H1 (cell line): ENCODE results near the gene AK8. TPM values are rescaled to one million over a fixed set of nuclear protein-coding genes. Genes with fewer than 3 reads are reported as not detected.

Experiments
- CTCF ChIA-PET: fragments of 300-600 bp; sonication (Branson Sonifier 250); formaldehyde crosslinking; loops from one replicate; lab custom pipeline; 2021; ENCODE audit not compliant: partially characterized antibody; lab: Charles Lee
- POLR2A ChIA-PET: fragments of 300-600 bp; sonication (Branson Sonifier 250); formaldehyde crosslinking; loops from one replicate; lab custom pipeline; 2021; ENCODE audit warnings: inconsistent platforms; ENCODE audit not compliant: partially characterized antibody; lab: Charles Lee
- DNase-seq, 2 experiments: peaks; one replicate each; pipeline versions ENCODE4 v3.0.0 to v3.0.0-alpha.2; 2010 to 2022; ENCODE audit warnings: low spot score in 2 of 2, low read depth in 1 of 2, mixed read lengths in 1 of 2
- FAIRE-seq: peaks from 2 replicates; lab custom pipeline; 2011; peaks lifted over from hg19 to GRCh38; lab: Jason Lieb, UNC
- H2AFZ ChIP-seq: 2 replicates; pipeline ENCODE4 v1.8.1; 2012; ENCODE audit warnings: low read length, inconsistent platforms
- H2AK5ac ChIP-seq: 2 replicates; pipeline ENCODE4 v1.6.1; 2013; ENCODE audit warnings: low read depth, low read length
- H2BK120ac ChIP-seq: replicated peaks from 2 replicates; pipeline ENCODE3; 2013; ENCODE audit warnings: low read depth, low read length, inconsistent platforms
- H2BK12ac ChIP-seq: 2 replicates; pipeline ENCODE4 v1.6.1; 2013; ENCODE audit warnings: low read depth, low read length
- H2BK15ac ChIP-seq: 2 replicates; pipeline ENCODE4 v1.6.1; 2013; ENCODE audit warnings: low read length
- H2BK20ac ChIP-seq: 2 replicates; pipeline ENCODE4 v1.6.1; 2013; ENCODE audit warnings: low read length
- H2BK5ac ChIP-seq: 2 replicates; pipeline ENCODE4 v1.6.1; 2013; ENCODE audit warnings: low read depth, low read length
- H3K14ac ChIP-seq: 2 replicates; pipeline ENCODE4 v1.6.1; 2013; ENCODE audit warnings: inconsistent platforms; ENCODE audit not compliant: insufficient read length
- H3K18ac ChIP-seq: 2 replicates; pipeline ENCODE4 v1.6.1; 2013; ENCODE audit warnings: low read length; ENCODE audit errors: extremely low read depth
- H3K23ac ChIP-seq: 2 replicates; pipeline ENCODE4 v1.6.1; 2013; ENCODE audit warnings: inconsistent platforms; ENCODE audit not compliant: insufficient read length
- H3K23me2 ChIP-seq: 2 replicates; pipeline ENCODE4 v1.6.1; 2013; ENCODE audit warnings: low read depth, low read length
- H3K27ac ChIP-seq: 2 replicates; pipeline ENCODE4 v1.6.1; 2011; ENCODE audit warnings: low read depth, low read length, inconsistent platforms
- H3K27me3 ChIP-seq, 4 experiments: replicated peaks in 1 of 4; 1 replicate in 1 of 4; 2 replicates in 3 of 4; pipeline versions ENCODE4 v1.6.1 to v1.8.1; 2011 to 2013; ENCODE audit warnings: low read length in 3 of 4, mild to moderate bottlenecking in 3 of 4, inconsistent platforms in 2 of 4, mixed read lengths in 2 of 4, moderate library complexity in 1 of 4; ENCODE audit not compliant: control insufficient read depth in 3 of 4, insufficient read depth in 3 of 4; ENCODE audit errors: extremely low read depth in 1 of 4
- H3K36me3 ChIP-seq, 4 experiments: 2 replicates each; pipeline versions ENCODE4 v1.6.1 to v1.8.1; 2011 to 2013; ENCODE audit warnings: mild to moderate bottlenecking in 4 of 4, low read length in 3 of 4, moderate library complexity in 2 of 4, control low read depth in 1 of 4, inconsistent platforms in 1 of 4; ENCODE audit not compliant: insufficient read depth in 4 of 4, control insufficient read depth in 2 of 4
- H3K4ac ChIP-seq: replicated peaks from 2 replicates; pipeline ENCODE3; 2013; ENCODE audit warnings: low read length, low read depth, mixed read lengths, inconsistent platforms; ENCODE audit not compliant: insufficient read length
- H3K4me1 ChIP-seq, 4 experiments: replicated peaks in 1 of 4; 1 replicate in 1 of 4; 2 replicates in 3 of 4; pipeline versions ENCODE4 v1.6.1 to v1.8.1; 2011 to 2013; ENCODE audit warnings: low read length in 3 of 4, inconsistent platforms in 2 of 4, mixed read lengths in 1 of 4; ENCODE audit not compliant: insufficient read depth in 4 of 4, control insufficient read depth in 3 of 4
- H3K4me2 ChIP-seq, 2 experiments: 2 replicates each; pipeline versions ENCODE4 v1.6.1 to v1.8.1; 2011 to 2013; ENCODE audit warnings: low read depth in 2 of 2, low read length in 2 of 2, control low read depth in 1 of 2, inconsistent platforms in 1 of 2, mild to moderate bottlenecking in 1 of 2; ENCODE audit not compliant: insufficient read depth in 1 of 2
- H3K4me3 ChIP-seq, 4 experiments: fragments of 200-600, 300-600 bp in 1 of 4; sonication (generic), shearing (Covaris generic), sonication (Bioruptor Twin) in 1 of 4; 2 replicates each; pipeline versions ENCODE4 v1.5.1 to v1.8.1; 2011 to 2016; ENCODE audit warnings: low read length in 4 of 4, low read depth in 3 of 4, control low read depth in 2 of 4, inconsistent platforms in 2 of 4, mild to moderate bottlenecking in 2 of 4, mixed read lengths in 1 of 4, moderate library complexity in 1 of 4; ENCODE audit not compliant: insufficient read depth in 2 of 4; ENCODE audit errors: extremely low read depth in 1 of 4
- H3K56ac ChIP-seq: replicated peaks from 2 replicates; pipeline ENCODE3; 2013; ENCODE audit warnings: low read depth, mild to moderate bottlenecking, mixed read lengths, low read length, inconsistent platforms; ENCODE audit not compliant: insufficient read length
- H3K79me1 ChIP-seq: 2 replicates; pipeline ENCODE4 v1.6.1; 2013; ENCODE audit warnings: low read depth, low read length, control low read depth
- H3K79me2 ChIP-seq, 2 experiments: 2 replicates each; pipeline versions ENCODE4 v1.6.1 to v1.8.1; 2012 to 2013; ENCODE audit warnings: low read length in 2 of 2, mild to moderate bottlenecking in 2 of 2, inconsistent platforms in 1 of 2; ENCODE audit not compliant: insufficient read depth in 2 of 2, control insufficient read depth in 1 of 2
- H3K9ac ChIP-seq, 4 experiments: replicated peaks in 1 of 4; 1 replicate in 1 of 4; 2 replicates in 3 of 4; pipeline versions ENCODE4 v1.6.1 to v1.8.1; 2011 to 2013; ENCODE audit warnings: low read depth in 3 of 4, low read length in 3 of 4, control low read depth in 2 of 4, mild to moderate bottlenecking in 2 of 4, moderate library complexity in 2 of 4, inconsistent platforms in 1 of 4; ENCODE audit errors: extremely low read depth in 1 of 4
- H3K9me3 ChIP-seq, 2 experiments: 2 replicates each; pipeline versions ENCODE4 v1.6.1 to v1.8.1; 2012 to 2013; ENCODE audit warnings: mild to moderate bottlenecking in 2 of 2, moderate library complexity in 2 of 2, control low read depth in 1 of 2, inconsistent platforms in 1 of 2, low read depth in 1 of 2, low read length in 1 of 2, mixed read lengths in 1 of 2; ENCODE audit not compliant: insufficient read depth in 2 of 2
- H4K20me1 ChIP-seq, 2 experiments: replicated peaks in 1 of 2; 2 replicates each; pipeline versions ENCODE3 to v1.8.1; 2011 to 2013; ENCODE audit warnings: inconsistent platforms in 2 of 2, low read length in 2 of 2, mild to moderate bottlenecking in 1 of 2; ENCODE audit not compliant: insufficient read depth in 2 of 2, control insufficient read depth in 1 of 2
- H4K5ac ChIP-seq: 2 replicates; pipeline ENCODE4 v1.6.1; 2013; ENCODE audit warnings: low read length, low read depth, mixed read lengths, inconsistent platforms; ENCODE audit not compliant: insufficient read length
- H4K8ac ChIP-seq: 2 replicates; pipeline ENCODE4 v1.8.0; 2013; ENCODE audit warnings: mild to moderate bottlenecking, moderate library complexity, low read length, inconsistent platforms; ENCODE audit not compliant: insufficient read depth; ENCODE audit errors: extremely low read depth
- H4K91ac ChIP-seq: replicated peaks from 2 replicates; pipeline ENCODE3; 2013; ENCODE audit warnings: low read length, mixed read lengths, inconsistent platforms; ENCODE audit not compliant: insufficient read length
- ASH2L ChIP-seq: fragments of 200-600, 300-600 bp; sonication (generic); IDR thresholded peaks from one replicate; pipeline ENCODE4 v1.7.1; 2017; ENCODE audit warnings: low read length
- CREB1 ChIP-seq: IDR thresholded peaks from 2 replicates; pipeline ENCODE4 v1.6.1; 2012; ENCODE audit warnings: inconsistent platforms
- EP300 ChIP-seq, 2 experiments: IDR thresholded peaks; 1 replicate in 1 of 2; 2 replicates in 1 of 2; pipeline ENCODE4 v1.6.1; 2011 to 2012; ENCODE audit warnings: low read depth in 2 of 2, low read length in 2 of 2, mild to moderate bottlenecking in 2 of 2, borderline replicate concordance in 1 of 2, inconsistent platforms in 1 of 2, moderate library complexity in 1 of 2
- HDAC2 ChIP-seq, 2 experiments: fragments of 300-600 bp in 1 of 2; sonication (generic) in 1 of 2; IDR thresholded peaks; 2 replicates each; pipeline ENCODE4 v1.6.1; 2011 to 2012; ENCODE audit warnings: low read depth in 2 of 2, low read length in 2 of 2, mild to moderate bottlenecking in 2 of 2, moderate library complexity in 2 of 2, borderline replicate concordance in 1 of 2, inconsistent platforms in 1 of 2
- PHF8 ChIP-seq: fragments of 200-600 bp; sonication (generic); conservative IDR thresholded peaks from 2 replicates; pipeline ENCODE4 v1.7.1; 2012; ENCODE audit warnings: low read depth, mild to moderate bottlenecking, inconsistent platforms, low read length, moderate library complexity
- POLR2A ChIP-seq, 2 experiments: IDR thresholded peaks; 1 replicate in 1 of 2; 2 replicates in 1 of 2; pipeline ENCODE4 v1.6.1; 2011; ENCODE audit warnings: low read depth in 2 of 2, low read length in 2 of 2, mild to moderate bottlenecking in 2 of 2; ENCODE audit errors: control extremely low read depth in 1 of 2
- RAD21 ChIP-seq, 2 experiments: IDR thresholded peaks in 1 of 2; conservative IDR thresholded peaks in 1 of 2; 2 replicates each; pipeline ENCODE4 v1.6.1; 2011; ENCODE audit warnings: low read depth in 2 of 2, low read length in 2 of 2, improper control_type of control experiment in 1 of 2, inconsistent platforms in 1 of 2, mild to moderate bottlenecking in 1 of 2, moderate library complexity in 1 of 2
- RBBP5 ChIP-seq: IDR thresholded peaks from 2 replicates; pipeline ENCODE4 v1.7.1; 2012; ENCODE audit warnings: low read depth, mild to moderate bottlenecking, inconsistent platforms, low read length, moderate library complexity, borderline replicate concordance
- SIN3A ChIP-seq, 2 experiments: IDR thresholded peaks in 1 of 2; conservative IDR thresholded peaks in 1 of 2; 2 replicates each; pipeline ENCODE4 v1.6.1; 2011 to 2012; ENCODE audit warnings: low read length in 2 of 2, improper control_type of control experiment in 1 of 2, low read depth in 1 of 2, mild to moderate bottlenecking in 1 of 2
- SP1 ChIP-seq: IDR thresholded peaks from 2 replicates; pipeline ENCODE4 v1.6.1; 2011; ENCODE audit warnings: low read depth, low read length
- SUZ12 ChIP-seq: fragments of 200-600 bp; sonication (generic); IDR thresholded peaks from 2 replicates; pipeline ENCODE4 v1.6.1; 2012; ENCODE audit warnings: mild to moderate bottlenecking, inconsistent platforms, low read length, moderate library complexity, mixed read lengths
- TAF7 ChIP-seq: optimal IDR thresholded peaks from 2 replicates; pipeline ENCODE3; 2011; ENCODE audit warnings: low read depth, mild to moderate bottlenecking, inconsistent platforms, low read length, moderate library complexity, borderline replicate concordance
- TBP ChIP-seq: IDR thresholded peaks from 2 replicates; pipeline ENCODE4 v1.6.1; 2011; ENCODE audit warnings: low read depth, low read length, improper control_type of control experiment
- TCF12 ChIP-seq: IDR thresholded peaks from 2 replicates; pipeline ENCODE4 v1.6.1; 2011; ENCODE audit warnings: low read depth, mild to moderate bottlenecking, low read length
- WGBS, 2 experiments: shearing (Covaris generic) in 1 of 2; methylation state at CpG; one replicate each; pipeline versions ENCODE4 v1.1.6 to v1.1.7; 2013 to 2015; ENCODE audit warnings: low lambda C conversion rate in 2 of 2, mixed read lengths in 2 of 2, inconsistent platforms in 1 of 2, low coverage in 1 of 2, missing lambda C conversion rate in 1 of 2; ENCODE audit not compliant: insufficient replicate concordance in 2 of 2, insufficient coverage in 1 of 2, insufficient read length in 1 of 2; ENCODE audit errors: extremely low coverage in 1 of 2, missing lambda C conversion rate in 1 of 2; 5-methylcytosine and 5-hydroxymethylcytosine counted together
- polyA plus RNA-seq, 7 experiments: library from polyadenylated mRNA; depleted of rRNA in 3 of 7; stranded (reverse) in 5 of 7; unstranded in 2 of 7; fragments of >200 nt in 5 of 7; fragments of 200-250 nt in 2 of 7; gene quantifications; 1 replicate in 5 of 7; 2 replicates in 1 of 7; 4 replicates in 1 of 7; pipeline versions ENCODE4 v1.2.1 to v1.2.3, GENCODE V29; 2011 to 2013; ENCODE audit warnings: missing spikeins in 2 of 7, mixed read lengths in 2 of 7
- total RNA-seq: library from RNA; stranded (reverse); fragmentation: NEBNext Ultra II Directional; extraction: Animal tissue kit (Norgen Biotek cat#: 25700); gene quantifications from 2 replicates; pipeline ENCODE4 v1.2.1, GENCODE V29; 2021

The AK8 gene
- total and polyA plus RNA-seq, 2 of the 8 experiments (the other 6 are each of a cell fraction or from before 2014, with no cell fraction given) = 0.35 to 0.48 TPM

DNA sequence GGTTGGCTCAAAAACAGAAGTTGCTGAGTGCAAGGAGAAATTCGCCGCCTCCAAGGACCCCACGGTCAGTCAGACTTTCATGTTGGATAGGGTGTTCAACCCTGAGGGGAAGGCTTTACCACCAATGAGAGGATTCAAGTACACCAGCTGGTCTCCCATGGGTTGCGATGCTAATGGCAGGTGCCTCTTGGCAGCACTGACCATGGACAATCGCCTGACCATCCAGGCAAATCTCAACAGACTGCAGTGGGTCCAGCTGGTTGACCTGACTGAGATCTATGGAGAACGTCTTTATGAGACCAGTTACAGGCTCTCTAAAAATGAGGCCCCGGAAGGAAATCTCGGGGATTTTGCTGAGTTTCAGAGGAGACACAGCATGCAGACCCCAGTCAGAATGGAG is 200.1 kb downstream of the AK8 start:
- Histone ChIP-seq H2AK5ac (no peak overlapping the region), H2BK20ac (no peak overlapping the region), H3K23ac (no peak overlapping the region), H4K5ac (no peak overlapping the region), H3K18ac (no peak overlapping the region), H4K20me1 (peaks cover 16 to 22% of the 10 kb centered on the region in 2 experiments), H3K9me3 (no peaks in the 10 kb centered on the region), H2AFZ (no peak overlapping the region), H3K4me2 (no peak overlapping the region), H3K9ac (no peak overlapping the region), H3K4me1 (peaks cover 0 to 3% (median 0%) of the 10 kb centered on the region in 4 experiments; a peak in 1 of 7 replicates), H3K27ac (no peak overlapping the region), H2BK15ac (no peak overlapping the region), H3K79me1 (peaks cover 8% of the 10 kb centered on the region), H3K56ac (no peak overlapping the region), H3K23me2 (no peaks in the 10 kb centered on the region), H2BK12ac (no peak overlapping the region), H3K36me3 (peaks cover 15 to 32% (median 25%) of the 10 kb centered on the region in 4 experiments), H2BK120ac (no peak overlapping the region), H2BK5ac (no peak overlapping the region), H3K4me3 (no peak overlapping the region), H3K4ac (no peak overlapping the region), H3K79me2 (peaks cover 14 to 94% of the 10 kb centered on the region in 2 experiments), H3K14ac (no peak overlapping the region), H4K91ac (no peak overlapping the region), H3K27me3 (no peaks in the 10 kb centered on the region), H4K8ac (no peak overlapping the region)
- FAIRE-seq (no peak), DNase-seq (no peak)
- WGBS, 2 experiments = 87% methylated on average over 8 of the region's 8 CpGs; no CpG with 5 or more reads in 1 of the 2 experiments
- ChIA-PET POLR2A (no interaction called here), CTCF (interaction anchor here (1.0 kb wide), 1 partner anchor 10 kb away, joined by 3 read pairs; no protein-coding TSS in a partner anchor)
- TF ChIP-seq POLR2A (IDR thresholded peaks at IDR 0.05; ENCODE audit: control extremely low read depth in 1 of 2, low read depth in 2 of 2, low read length in 2 of 2) (no peak), RAD21 (IDR thresholded peaks at IDR 0.05 in 1 of 2, conservative IDR thresholded peaks at IDR 0.05 in 1 of 2; ENCODE audit: low read depth in 2 of 2, low read length in 2 of 2) (no peak), TAF7 (no peak), SIN3A (conservative IDR thresholded peaks at IDR 0.05 in 1 of 2, IDR thresholded peaks at IDR 0.05 in 1 of 2; ENCODE audit: low read depth in 1 of 2, low read length in 2 of 2) (no peak), HDAC2 (IDR thresholded peaks at IDR 0.05; ENCODE audit: borderline replicate concordance in 1 of 2, low read depth in 2 of 2, low read length in 2 of 2) (no peak), SUZ12 (no peak), SP1 (no peak), TBP (no peak), RBBP5 (no peak), TCF12 (no peak), PHF8 (no peak), CREB1 (no peak), ASH2L (no peak), EP300 (IDR thresholded peaks at IDR 0.05; ENCODE audit: borderline replicate concordance in 1 of 2, low read depth in 2 of 2, low read length in 2 of 2) (no peak)
